Skeletal muscle tissue (tissue), 4 donors: ENCODE data around the gene EDARADD. TPM values are rescaled to one million over a fixed set of nuclear protein-coding genes. Genes with fewer than 3 reads are reported as not detected.
A peak's percentile ranks its signal among the peaks of the same experiment; 100 is the strongest.

Source experiments
- H3K27ac ChIP-seq: one replicate; pipeline ENCODE4 v1.7.0; 2013; ENCODE audit warnings: mild to moderate bottlenecking, low read depth, low read length, inconsistent platforms
- H3K27me3 ChIP-seq, 3 donors: one replicate each; pipeline ENCODE4 v1.7.0; 2013; ENCODE audit warnings: low read length in 3 of 3; ENCODE audit not compliant: control insufficient read depth in 3 of 3, insufficient read depth in 3 of 3
- H3K36me3 ChIP-seq, 3 donors: one replicate each; pipeline ENCODE4 v1.7.0; 2013; ENCODE audit warnings: low read length in 3 of 3; ENCODE audit not compliant: control insufficient read depth in 3 of 3, insufficient read depth in 3 of 3
- H3K4me1 ChIP-seq, 3 donors: one replicate each; pipeline ENCODE4 v1.7.0; 2013; ENCODE audit warnings: low read length in 3 of 3, mild to moderate bottlenecking in 3 of 3; ENCODE audit not compliant: control insufficient read depth in 3 of 3, insufficient read depth in 3 of 3
- H3K4me3 ChIP-seq, 3 donors: one replicate each; pipeline ENCODE4 v1.7.0; 2013; ENCODE audit warnings: low read length in 3 of 3
- H3K9ac ChIP-seq, 3 donors: one replicate each; pipeline ENCODE4 v1.7.0; 2013; ENCODE audit warnings: low read length in 3 of 3, mild to moderate bottlenecking in 3 of 3, moderate library complexity in 2 of 3, low read depth in 1 of 3
- H3K9me3 ChIP-seq, 3 donors: one replicate each; pipeline ENCODE4 v1.7.0; 2013; ENCODE audit warnings: low read length in 3 of 3; ENCODE audit not compliant: control insufficient read depth in 3 of 3
- total RNA-seq: library from RNA; depleted of rRNA; stranded (reverse); fragments of >200 nt; gene quantifications from one replicate; pipeline ENCODE4 v1.2.3, GENCODE V29; 2014
- donor health status: Osteomylitis.

Gene EDARADD
- total RNA-seq, 1 donor from 2014 or later, result under 0.01 TPM

DNA sequence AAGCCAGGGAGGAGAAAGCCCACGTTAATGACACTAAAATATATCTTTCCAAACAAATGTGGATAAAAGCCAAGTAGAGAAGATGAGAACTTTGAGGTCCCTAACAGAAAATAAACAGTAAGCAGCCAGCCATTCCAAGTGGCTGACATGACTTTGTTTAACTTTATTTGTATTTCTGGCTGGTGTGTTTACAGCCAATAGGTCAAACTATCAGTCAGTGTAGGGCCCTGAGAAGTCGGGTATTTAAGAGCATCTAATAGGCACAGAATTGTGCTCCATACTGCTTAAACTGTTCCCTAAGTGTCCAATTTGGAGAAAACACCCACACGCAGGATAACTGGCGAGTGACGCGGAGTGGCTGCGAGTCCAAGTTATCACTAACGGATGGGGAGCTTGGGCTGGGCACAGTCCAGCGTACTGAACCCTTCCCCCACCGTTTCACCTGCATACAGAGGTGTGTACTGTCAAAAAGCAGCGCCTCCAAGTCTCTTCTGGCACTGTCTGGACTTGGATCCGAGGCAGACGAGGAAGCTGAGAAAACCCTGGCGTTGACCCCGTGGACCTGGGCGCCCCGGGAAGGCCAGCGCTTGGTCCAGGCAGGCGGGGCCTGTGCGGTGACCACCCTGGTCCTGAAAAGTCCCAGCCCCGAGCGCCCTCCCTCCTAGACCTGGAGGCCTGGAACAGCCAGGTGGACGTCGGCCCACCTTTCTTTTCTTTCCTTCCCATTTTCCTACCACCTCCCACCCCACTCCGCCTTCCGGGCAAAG is 129.0 kb downstream of the EDARADD start:
- peak overlapping the region; percentile 88 to 90 (median 89) for H3K9ac ChIP-seq
- H3K9me3 ChIP-seq, result no peaks in the 10 kb centered on the region
- H3K4me3 ChIP-seq, result peak overlapping the region; percentile 75 to 99 (median 98)
- peak overlapping the region; percentile 89 for H3K27ac ChIP-seq
- H3K4me1 ChIP-seq, result peaks cover 3 to 9% (median 9%) of the 10 kb centered on the region in 3 donors
- no peaks in the 10 kb centered on the region for H3K27me3 ChIP-seq
- H3K36me3 ChIP-seq, result peaks cover 3 to 14% (median 12%) of the 10 kb centered on the region in 3 donors

- Histone ChIP-seq H3K9me3 (no peaks in the 10 kb centered on the region), H3K27ac (peak within 1 kb of the TSS; percentile 89), H3K9ac (peak within 1 kb of the TSS; percentile 88 to 90 (median 89)), H3K36me3 (peaks cover 3 to 14% (median 12%) of the 10 kb centered on the region in 3 donors), H3K27me3 (no peaks in the 10 kb centered on the region), H3K4me3 (peak within 1 kb of the TSS; percentile 75 to 99 (median 98)), H3K4me1 (peaks cover 3 to 9% (median 9%) of the 10 kb centered on the region in 3 donors)
Measured at GRCh38 chr1:236523704-236524141, 129.6 kb downstream of the EDARADD start, which contains the start of gene LGALS8. TSS of gene LGALS8 (plus strand) at chr1:236523982. CDS start at chr1:236526071, 2,089 bp downstream.

DNA sequence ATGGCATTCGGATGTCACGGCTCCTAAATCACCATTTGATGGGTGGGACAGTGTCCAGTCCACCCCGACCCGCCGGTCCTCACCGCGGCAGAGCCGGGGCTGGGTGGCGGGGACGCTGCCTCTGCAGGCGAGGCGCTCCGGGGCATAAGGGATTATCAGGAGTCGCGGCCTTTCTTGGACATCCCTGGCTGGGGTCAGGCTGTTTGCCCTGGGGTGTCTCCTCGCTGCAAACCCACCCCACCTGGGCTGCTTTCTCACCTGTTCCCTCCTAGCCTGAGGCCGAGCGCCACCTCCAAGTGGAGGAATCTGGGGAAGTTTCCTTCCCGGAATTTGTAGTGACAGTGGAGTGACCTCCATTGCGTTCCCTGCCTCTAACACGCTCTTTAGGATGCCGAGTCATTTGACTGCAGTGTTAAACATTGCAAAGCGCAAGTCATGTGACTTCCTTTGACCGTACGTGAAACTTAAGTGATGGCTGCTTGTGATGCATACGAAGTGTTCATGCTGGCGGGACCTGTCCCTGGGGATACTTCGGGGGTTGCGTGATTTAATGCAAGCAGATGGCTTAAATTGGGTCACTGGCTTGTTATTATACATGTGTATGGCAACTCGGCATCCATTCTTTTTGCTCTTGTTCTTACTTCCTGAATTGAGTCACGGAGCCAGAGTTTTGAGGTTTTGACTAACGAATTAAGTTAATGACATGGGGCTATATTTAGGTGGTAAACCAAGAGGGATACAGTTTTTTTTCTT is 130.2 kb downstream of the EDARADD start:
- Histone ChIP-seq H3K27ac (peak overlapping the region; percentile 89), H3K36me3 (peaks cover 3 to 14% (median 12%) of the 10 kb centered on the region in 3 donors), H3K9ac (peak overlapping the region; percentile 88 to 90 (median 89)), H3K9me3 (no peaks in the 10 kb centered on the region), H3K4me3 (peak overlapping the region; percentile 75 to 99 (median 98)), H3K27me3 (no peaks in the 10 kb centered on the region), H3K4me1 (peaks cover 3 to 9% (median 9%) of the 10 kb centered on the region in 3 donors)

DNA sequence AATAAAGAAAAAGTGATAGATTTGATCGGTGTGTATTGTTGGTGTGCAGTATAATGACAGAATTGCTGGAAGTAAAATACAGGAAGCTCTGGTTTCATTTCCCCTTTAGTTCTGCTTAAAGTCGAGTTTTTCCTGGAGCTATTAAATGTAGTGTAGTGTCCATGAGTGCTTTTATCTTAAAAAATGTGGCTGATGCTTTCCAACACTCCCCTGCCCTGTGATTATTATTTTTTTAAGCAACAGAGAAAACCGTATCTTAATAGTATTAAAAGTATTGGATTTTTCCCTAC is 130.8 kb downstream of the EDARADD start:
- Histone ChIP-seq H3K36me3 (peaks cover 3 to 14% (median 12%) of the 10 kb centered on the region in 3 donors), H3K27me3 (no peaks in the 10 kb centered on the region), H3K9ac (peak overlapping the region; percentile 35 to 89 (median 88)), H3K4me1 (peaks cover 3 to 9% (median 9%) of the 10 kb centered on the region in 3 donors), H3K9me3 (no peaks in the 10 kb centered on the region), H3K4me3 (peak overlapping the region; percentile 75 to 99 (median 98)), H3K27ac (peak overlapping the region; percentile 89)

GRCh38 chr1:236526079-236526478 is 132.0 kb downstream of the EDARADD start:
- Histone ChIP-seq H3K36me3 (peaks cover 3 to 14% (median 12%) of the 10 kb centered on the region in 3 donors), H3K4me3 (no peak overlapping the region), H3K9me3 (no peaks in the 10 kb centered on the region), H3K27ac (no peak overlapping the region), H3K9ac (no peak overlapping the region), H3K27me3 (no peaks in the 10 kb centered on the region), H3K4me1 (peaks cover 3 to 9% (median 9%) of the 10 kb centered on the region in 3 donors)

DNA sequence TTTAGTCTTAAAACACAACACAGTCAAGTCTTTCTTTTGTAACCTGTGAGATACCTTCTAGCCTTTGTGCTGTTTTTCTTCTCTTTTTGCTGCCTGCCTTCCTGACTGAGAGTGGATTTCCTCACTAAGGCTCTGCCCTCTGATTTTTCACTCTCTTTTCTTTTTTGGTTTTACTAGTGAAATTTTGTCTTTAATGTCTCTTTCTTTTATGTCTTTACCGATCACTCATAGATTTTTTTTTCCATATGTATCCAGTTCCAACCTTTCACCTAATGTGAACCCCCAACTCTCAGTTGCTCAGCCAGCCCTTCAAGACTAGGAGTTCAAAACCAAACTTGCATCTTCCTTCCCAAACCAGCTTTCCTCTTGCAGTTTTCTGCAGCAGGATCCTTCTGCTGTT is 136.2 kb downstream of the EDARADD start:
- H3K27ac ChIP-seq, result no peak overlapping the region
- H3K4me3 ChIP-seq, result no peak overlapping the region
- peaks cover 7 to 8% (median 7%) of the 10 kb centered on the region in 3 donors for H3K4me1 ChIP-seq
- peak overlapping the region in 1 of 3 donors; percentile 23 for H3K9ac ChIP-seq
- H3K9me3 ChIP-seq, result no peaks in the 10 kb centered on the region
- peaks cover 10 to 22% (median 16%) of the 10 kb centered on the region in 3 donors for H3K36me3 ChIP-seq
- H3K27me3 ChIP-seq, result no peaks in the 10 kb centered on the region

DNA sequence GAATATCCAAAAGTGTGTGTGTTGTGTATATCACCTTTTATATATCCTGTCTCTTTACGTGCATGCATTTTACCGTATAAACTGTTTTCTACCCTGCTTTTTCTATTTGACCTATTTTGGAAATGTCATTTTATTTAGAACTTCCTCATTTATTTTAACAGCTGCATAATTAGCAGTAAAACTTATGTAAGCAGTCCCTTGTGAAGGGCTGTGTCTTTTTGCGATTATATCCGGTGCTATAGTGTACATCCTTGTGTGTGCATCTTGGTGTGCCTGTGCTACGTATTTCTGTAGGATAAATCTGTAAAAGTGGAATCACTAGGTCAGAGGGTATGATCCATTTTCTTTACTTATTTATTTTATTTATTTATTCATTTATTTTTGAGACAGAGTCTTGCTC is 136.9 kb downstream of the EDARADD start:
- Histone ChIP-seq H3K4me3 (no peak overlapping the region), H3K27me3 (no peaks in the 10 kb centered on the region), H3K9ac (no peak overlapping the region), H3K36me3 (peaks cover 10 to 20% (median 16%) of the 10 kb centered on the region in 3 donors), H3K9me3 (no peaks in the 10 kb centered on the region), H3K4me1 (peaks cover 7 to 8% (median 7%) of the 10 kb centered on the region in 3 donors), H3K27ac (no peak overlapping the region)

GRCh38 chr1:236532850-236533249 is 138.8 kb downstream of the EDARADD start:
- H3K27ac ChIP-seq, result no peak overlapping the region
- no peak overlapping the region for H3K4me3 ChIP-seq
- H3K36me3 ChIP-seq, result peaks cover 6 to 10% (median 8%) of the 10 kb centered on the region in 3 donors
- H3K27me3 ChIP-seq, result no peaks in the 10 kb centered on the region
- no peak overlapping the region for H3K9ac ChIP-seq
- peaks cover 7 to 8% (median 7%) of the 10 kb centered on the region in 3 donors for H3K4me1 ChIP-seq
- no peaks in the 10 kb centered on the region for H3K9me3 ChIP-seq

DNA sequence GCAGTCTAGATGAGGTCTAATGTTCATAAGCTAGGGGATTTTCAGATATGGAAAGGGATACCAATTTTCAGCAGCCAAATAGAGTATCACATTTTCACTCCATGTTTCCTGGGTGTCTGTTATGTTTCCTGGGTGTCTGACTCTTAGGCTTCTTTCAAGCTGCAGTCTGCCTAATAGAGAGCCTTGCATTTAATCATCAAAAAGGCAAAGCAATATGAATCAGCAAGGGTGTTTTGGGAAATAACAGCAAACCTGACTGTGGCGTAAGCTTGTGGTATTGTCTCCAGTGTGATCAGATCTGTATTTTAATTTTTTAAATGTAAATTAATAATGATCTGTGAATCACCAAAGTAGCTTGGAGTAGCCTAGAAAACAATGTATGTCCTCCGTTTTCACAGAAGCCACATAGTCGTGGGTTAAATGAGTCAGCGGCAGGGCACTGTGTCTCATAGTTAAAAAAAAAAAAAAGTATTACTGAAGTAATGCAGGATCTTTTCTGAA is 140.1 kb downstream of the EDARADD start:
- Histone ChIP-seq H3K4me1 (peaks cover 7 to 8% (median 7%) of the 10 kb centered on the region in 3 donors), H3K4me3 (no peak overlapping the region), H3K27ac (no peak overlapping the region), H3K9ac (no peak overlapping the region), H3K36me3 (peaks cover 18% of the 10 kb centered on the region in 3 donors), H3K27me3 (no peaks in the 10 kb centered on the region), H3K9me3 (no peaks in the 10 kb centered on the region)
